NAMALWA (cell line): ENCODE measurements around the gene PUS7.
"Not testable (repeated sequence)": the region's sequence is repeated elsewhere in the genome, so short reads cannot be mapped to it uniquely, and the experiment has no call there.

ENCODE experiments used
- DNase-seq: peaks from one replicate; pipeline ENCODE4 v3.0.0-alpha.2; 2015; ENCODE audit warnings: low spot score

PUS7 gene

DNA sequence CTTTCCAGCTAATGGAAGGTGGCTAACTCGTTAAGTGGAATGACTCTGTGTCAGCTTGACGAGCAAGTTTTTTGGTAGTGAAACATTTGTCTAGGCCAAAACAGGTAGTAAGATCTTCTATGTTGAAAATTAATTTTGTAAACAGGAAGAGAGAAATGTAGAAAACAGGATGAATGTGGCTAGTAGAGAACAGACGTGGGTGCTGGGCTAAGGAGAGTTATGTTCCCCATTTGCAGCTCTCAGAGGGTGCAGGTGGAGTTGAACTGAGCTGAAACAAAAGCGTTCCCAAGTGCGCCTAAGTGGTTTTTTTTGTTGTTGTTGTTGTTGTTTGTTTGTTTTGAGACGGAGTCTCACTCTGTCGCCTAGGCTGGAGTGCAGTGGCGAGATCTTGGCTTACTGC lies 73.9 kb downstream of the PUS7 start:
- peak; percentile 67 for DNase-seq

DNA sequence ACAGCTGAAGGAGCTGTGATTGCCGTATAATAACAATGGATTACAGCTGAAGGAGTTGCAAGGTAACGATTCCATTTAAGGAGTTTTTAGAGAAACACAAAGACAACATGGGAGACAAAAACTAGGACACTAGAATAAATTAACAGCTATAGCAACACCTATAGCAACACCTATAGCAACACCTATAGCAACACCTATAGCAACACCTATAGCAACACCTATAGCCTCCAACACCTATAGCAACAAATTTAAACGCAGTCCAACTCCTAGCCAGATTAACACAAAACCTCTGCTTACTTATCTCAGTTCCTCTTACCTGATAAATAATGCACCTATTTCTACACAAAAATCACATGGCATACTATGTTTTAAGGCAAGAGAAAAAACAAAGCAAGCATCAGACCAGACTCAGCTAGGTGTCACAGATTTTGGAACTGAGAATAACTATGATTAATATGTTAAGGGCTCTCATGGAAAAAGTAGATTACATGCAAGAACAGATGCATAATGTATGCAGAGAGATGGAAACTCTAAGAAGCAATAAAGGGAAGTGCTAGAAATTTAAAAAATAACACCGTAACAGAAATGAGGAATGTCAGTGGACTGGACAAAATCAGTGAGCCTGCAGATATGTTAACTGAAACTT lies 77.6 kb downstream of the PUS7 start:
- DNase-seq: no peak

DNA sequence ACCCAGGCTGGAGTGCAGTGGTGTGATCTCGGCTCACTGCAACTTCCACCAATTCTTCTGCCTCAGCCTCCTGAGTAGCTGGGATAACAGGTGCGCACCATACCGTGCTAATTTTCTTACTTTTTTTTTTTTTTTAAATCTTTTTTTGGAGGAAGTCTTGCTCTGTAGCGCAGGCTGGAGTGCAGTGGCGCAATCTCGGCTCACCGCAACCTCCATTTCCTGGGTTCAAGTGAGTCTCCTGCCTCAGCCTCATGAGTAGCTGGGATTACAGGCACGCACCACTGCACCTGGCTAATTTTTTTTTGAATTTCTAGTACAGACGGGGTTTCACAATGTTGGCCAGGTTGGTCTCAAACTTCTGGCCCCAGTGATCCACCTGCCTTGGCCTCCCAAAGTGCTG lies 79.9 kb downstream of the PUS7 start:
- DNase-seq: not testable (repeated sequence)

DNA sequence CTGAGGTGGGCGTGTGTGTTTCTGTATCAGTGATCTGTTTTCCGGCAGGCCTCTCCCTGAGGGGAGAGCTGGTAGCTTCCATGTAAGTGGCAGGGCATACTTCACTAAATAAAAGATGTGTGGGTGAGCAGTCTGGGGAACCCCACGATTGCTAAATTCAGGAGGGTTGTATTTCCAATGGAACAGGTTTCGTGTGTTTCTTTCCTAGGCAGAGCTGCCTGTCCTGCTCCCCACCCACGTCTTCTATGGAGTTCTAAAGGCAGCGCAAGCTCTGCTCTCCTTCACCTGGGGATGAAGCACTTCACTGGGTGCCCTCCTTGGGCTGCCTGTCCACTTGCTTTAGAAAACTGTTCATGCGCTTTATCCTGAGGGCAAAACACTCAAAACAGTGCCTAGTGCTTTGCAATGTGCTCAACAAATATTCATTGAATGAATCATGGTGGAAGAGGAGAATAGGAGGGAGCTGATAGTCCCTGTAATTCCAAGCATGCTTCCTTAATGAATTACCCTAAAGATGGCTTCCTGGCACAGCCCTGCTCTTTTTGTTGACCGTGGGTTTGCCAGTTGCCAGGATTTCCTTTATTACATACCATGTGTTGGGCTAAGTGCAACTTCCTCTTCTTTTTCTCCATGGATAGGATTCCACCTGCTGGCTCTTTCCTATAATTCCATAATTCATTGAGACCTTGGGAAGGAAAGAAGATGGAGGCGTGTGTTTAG lies 82.7 kb downstream of the PUS7 start:
- DNase-seq: no peak

DNA sequence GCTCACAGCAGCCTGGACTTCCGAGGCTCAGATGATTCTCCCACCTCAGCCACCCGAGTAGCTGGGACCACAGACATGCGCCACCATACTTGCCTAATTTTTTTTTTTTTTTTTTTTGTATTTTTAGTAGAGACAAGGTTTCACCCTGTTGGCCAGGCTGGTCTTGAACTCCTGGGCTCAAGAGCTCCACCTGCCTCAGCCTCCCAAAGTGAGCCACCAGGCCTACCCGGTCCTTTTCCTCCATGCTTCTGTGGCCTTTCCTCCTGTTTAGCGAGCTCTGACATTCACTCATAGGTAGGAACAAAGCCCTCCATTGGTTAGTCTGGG lies 83.3 kb downstream of the PUS7 start:
- no peak for DNase-seq

DNA sequence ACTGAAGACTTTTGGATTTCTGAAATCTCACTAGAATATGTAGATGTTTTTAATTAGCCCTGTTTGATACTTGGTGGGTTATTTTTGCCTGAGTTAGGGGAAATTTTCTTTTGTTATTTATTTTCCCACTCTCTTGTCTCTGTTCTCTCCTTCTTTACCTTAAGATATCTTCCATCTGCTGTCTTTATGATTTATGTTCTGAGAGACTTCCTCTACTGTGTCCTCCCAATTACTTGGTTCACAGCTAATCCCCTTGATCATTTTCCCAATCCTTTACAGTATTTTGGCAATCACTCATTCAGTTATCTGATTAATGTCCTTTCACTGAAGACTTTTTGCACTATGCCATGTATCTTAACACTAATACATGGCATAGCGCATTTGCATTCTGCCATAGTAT lies 83.8 kb downstream of the PUS7 start:
- DNase-seq: no peak

DNA sequence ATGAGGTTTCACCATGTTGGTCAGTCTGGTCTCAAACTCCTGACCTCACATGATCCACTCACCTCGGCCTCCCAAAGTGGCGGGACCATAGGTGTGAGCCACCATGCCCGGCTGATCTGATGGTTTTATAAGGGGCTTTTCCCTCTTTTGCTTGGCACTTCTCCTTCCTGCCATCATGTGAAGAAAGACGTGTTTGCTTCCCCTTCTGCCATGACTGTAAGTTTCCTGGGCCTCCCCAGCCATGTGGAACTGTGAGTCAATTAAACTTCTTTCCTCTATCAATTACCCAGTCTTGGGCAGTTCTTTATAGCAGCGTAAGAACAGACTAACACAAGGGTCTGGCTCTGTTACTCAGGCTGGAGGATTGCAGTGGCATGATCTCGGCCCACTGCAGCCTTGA lies 84.7 kb downstream of the PUS7 start:
- not testable (repeated sequence) for DNase-seq

DNA sequence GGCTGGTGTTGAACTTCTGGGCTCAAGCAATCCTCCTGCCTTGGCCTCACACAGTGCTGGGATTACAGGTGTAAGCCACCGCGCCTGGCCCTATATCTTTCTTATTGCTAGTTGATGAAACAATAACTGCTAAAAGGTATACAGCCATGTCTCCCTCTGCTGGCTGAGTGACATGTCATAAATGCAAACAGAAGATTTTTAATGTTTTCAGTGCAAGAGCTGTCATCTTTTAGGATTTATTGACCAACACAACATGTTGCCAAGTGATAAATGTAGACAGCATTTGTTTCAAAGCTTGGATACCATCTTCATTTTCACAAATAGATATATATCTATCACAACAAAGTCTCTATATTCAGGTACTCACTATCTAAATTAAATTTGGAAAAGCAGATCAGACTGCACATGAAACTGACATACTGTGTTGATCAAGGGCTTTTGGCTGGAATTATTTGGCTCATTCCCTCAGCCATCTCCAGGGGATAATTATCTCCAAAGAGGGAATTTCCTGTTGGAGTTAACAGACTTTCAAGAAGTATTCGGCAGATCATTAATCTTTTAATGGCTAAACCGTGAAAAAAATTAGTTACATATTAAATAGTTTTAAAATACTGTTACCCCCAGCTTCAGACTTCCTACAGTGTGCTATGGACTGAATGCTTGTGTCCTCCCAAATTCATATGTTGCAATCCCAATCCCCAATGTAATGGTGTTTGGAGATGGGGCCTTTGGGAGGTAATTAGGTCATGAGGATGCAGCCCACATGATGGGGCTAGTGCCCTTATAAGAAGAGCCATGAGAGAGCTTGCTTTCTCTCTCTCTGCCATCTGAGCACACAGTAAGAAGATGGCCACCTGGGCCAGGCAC lies 92.1 kb downstream of the PUS7 start:
- peak; percentile 84 for DNase-seq

DNA sequence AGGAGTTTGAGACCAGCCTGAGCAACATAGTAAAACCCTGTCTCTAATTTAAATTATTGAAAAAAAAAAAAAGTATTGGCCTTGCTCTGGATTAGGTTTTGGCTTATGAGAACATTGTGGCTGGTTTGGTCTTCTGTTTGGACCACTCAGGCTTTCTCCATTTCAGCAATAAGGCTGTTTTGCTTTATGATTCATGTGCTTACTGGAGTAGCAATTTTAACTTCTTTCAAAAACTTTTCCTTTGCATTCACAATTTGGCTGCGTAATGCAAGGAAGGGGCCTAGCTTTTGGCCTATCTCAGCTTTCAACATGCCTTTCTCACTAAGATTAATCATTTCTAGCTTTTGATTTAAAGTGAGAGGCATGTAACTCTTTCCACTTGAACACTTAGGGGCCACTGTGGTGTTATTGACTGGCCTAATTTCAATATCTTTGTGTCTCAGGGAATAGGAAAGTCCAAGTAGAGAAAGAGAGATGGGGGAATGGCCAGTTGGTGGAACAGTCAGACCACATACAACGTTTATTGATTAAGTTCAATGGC lies 95.4 kb downstream of the PUS7 start:
- DNase-seq: no peak

DNA sequence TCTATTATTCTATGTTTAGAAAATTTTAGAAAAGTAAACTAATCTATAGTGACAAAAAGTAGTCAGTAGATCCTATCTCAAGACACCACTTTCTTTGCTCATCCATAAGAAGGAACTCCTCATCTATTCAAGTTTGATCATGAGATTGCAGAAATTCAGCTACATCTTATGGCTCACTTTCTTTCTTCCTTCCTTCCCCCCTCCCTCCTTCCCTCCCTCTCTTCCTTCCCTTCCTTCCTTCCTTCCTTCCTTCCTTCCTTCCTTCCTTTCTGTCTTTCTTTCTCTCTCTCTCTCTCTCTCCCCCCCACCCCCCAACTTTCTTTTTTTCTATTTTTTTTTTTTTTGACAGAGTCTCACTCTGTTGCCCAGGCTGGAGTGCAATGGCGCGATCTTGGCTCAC lies 98.1 kb downstream of the PUS7 start:
- no peak for DNase-seq

DNA sequence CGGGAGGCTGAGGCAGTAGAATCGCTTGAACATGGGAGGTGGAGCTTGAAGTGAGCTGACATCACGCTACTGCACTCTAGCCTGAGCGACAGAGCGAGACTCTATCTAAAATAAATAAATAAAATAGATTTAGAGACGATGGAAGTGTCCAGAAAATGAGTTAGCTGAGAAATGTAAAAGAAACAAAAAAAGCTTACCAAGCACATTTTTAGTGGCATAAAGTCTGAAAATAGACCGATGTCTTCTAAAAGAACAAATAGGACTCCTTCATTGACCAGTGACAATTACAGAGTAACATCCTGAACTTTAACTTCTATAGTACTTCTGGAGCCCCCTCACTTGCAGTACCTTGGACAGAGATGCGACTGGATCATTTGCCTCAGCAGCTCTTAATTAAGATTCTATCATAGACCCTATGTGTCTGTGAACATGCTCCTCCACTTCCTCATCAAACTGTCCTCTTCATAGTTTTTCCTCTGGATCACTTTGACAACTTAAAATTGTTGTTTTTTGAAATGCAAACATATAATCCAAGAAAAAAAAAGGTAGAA lies 108.1 kb downstream of the PUS7 start:
- DNase-seq: peak; percentile 38

DNA sequence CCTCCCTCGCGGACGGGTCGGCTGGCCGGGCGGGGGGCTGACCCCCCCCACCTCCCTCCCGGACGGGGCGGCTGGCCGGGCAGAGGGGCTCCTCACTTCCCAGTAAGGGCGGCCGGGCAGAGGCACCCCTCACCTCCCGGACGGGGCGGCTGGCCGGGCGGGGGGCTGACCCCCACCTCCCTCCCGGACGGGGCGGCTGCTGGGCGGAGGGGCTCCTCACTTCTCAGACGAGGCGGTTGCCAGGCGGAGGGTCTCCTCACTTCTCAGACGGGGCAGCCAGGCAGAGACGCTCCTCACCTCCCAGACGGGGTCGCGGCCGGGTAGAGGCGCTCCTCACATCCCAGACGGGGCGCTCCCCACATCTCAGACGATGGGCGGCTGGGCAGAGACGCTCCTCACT lies 111.3 kb downstream of the PUS7 start:
- not testable (repeated sequence) for DNase-seq

DNA sequence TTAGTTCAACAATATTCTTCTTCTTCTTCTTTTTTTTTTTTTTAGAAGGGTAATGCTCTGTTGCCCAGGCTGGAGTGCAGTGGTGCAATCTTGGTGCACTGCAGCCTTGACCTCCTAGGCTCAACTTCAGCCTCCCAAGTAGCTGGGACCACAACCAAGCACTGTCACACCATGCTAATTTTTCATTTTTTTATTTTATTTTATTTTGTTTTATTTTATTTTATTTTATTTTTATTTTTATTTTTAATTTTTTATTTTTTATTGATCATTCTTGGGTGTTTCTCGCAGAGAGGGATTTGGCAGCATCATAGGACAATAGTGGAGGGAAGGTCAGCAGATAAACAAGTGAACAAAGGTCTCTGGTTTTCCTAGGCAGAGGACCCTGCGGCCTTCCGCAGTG lies 112.3 kb downstream of the PUS7 start:
- not testable (repeated sequence) for DNase-seq

DNA sequence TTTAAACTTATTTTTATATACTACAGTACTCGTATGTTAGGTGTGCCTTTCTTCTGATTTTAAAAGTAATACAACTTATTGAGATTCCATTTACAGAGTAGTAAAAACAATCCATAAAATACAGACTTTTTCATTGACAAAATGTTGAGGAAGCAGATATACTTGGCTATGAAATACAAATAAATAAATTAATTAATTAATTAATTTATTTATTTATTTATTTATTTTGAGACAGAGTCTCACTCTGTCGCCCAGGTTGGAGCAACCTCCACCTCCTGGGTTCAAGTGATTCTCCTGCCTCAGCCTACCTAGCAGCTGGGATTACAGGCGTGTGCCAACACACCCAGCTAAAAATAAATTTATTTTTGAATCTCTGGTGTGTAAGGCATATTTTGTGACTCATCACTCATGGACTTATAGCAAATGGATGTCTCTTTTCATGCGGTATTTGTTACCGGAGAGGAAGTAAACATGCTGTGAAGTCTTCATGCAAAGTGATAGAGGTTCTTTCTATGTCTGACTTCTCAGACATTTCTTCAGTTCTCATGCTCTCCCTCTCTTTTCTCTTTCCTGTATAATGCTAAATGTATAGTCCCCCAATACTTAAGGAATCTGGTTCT lies 113.2 kb downstream of the PUS7 start:
- no peak for DNase-seq
